Activated CD8-positive, alpha-beta memory T cell treated with anti-CD3 and anti-CD28 coated beads, Interleukin-2, amount 10 ng/mL, durations not matched to agents 7 days and 5 days (primary cell): ENCODE data around the gene CASKIN2. TPM values are rescaled to one million over a fixed set of nuclear protein-coding genes. Genes with fewer than 3 reads are reported as not detected.

Experiments
- ATAC-seq: fragments of 150-1000 bp; cut with Tn5 transposase; one replicate; pipeline ENCODE4 v1.10.0; 2021; ENCODE audit warnings: moderate library complexity
- CTCF ChIA-PET: fragments of 350-600 bp; sonication (Branson Sonifier 250); formaldehyde crosslinking; loops from one replicate; lab custom pipeline; 2021; ENCODE audit warnings: antibody characterized with exemption; lab: Charles Lee
- DNase-seq: peaks from one replicate; pipeline ENCODE4 v3.0.0-alpha.2; 2020
- H3K27ac Mint-ChIP-seq: one replicate; pipeline ENCODE4 v1.8.0; 2021; ENCODE audit warnings: mild to moderate bottlenecking, mixed read lengths
- H3K27me3 Mint-ChIP-seq: one replicate; pipeline ENCODE4 v1.8.0; 2021; ENCODE audit warnings: mixed read lengths
- H3K36me3 Mint-ChIP-seq: one replicate; pipeline ENCODE4 v1.8.0; 2021; ENCODE audit warnings: mild to moderate bottlenecking, mixed read lengths
- H3K4me1 Mint-ChIP-seq: one replicate; pipeline ENCODE4 v1.8.0; 2021; ENCODE audit warnings: mixed read lengths
- H3K4me3 Mint-ChIP-seq: one replicate; pipeline ENCODE4 v1.8.0; 2021; ENCODE audit warnings: mild to moderate bottlenecking, moderate library complexity, mixed read lengths
- H3K9me3 Mint-ChIP-seq: one replicate; pipeline ENCODE4 v1.8.0; 2022; ENCODE audit warnings: low read depth, mixed read lengths
- microRNA-seq: library from miRNA; unstranded; fragments of <30 nt; microRNA quantifications from one replicate; pipeline ENCODE4 v1.2.0, GENCODE V29; 2022
- total RNA-seq, 2 experiments: library from RNA; stranded (reverse); gene quantifications; one replicate each; pipeline ENCODE4 v1.2.3, GENCODE V29; 2021

The CASKIN2 gene
- total RNA-seq, 2 experiments from 2014 or later = 2.3 to 4.5 TPM

- H3K36me3 Mint-ChIP-seq = no peaks in the 10 kb centered on the region
- no peak overlapping the region for H3K27ac Mint-ChIP-seq
- H3K9me3 Mint-ChIP-seq = no peaks in the 10 kb centered on the region
- no peak for DNase-seq
- peaks cover 2% of the 10 kb centered on the region for H3K27me3 Mint-ChIP-seq
- no peak overlapping the region for H3K4me3 Mint-ChIP-seq
- H3K4me1 Mint-ChIP-seq = peaks cover 12% of the 10 kb centered on the region
- ATAC-seq = no peak
- CTCF ChIA-PET = interaction anchor here (0.6 to 1.0 kb wide), 2 partner anchors 35 to 297 kb away, joined by 3 read pairs; no protein-coding TSS in a partner anchor
Observed at GRCh38 chr17:75450270-75450669, 65.1 kb downstream of the CASKIN2 start.

Small RNAs within 50 kb of the gene (microRNA-seq; reads per million reads assigned to microRNA genes)
- 2.1 reads per million for gene MIR6785

Other genes with a start within 250 kb of the CASKIN2 start
- gene MIF4GD, start 244.3 kb downstream of the CASKIN2 start, total RNA-seq = 10 to 100 TPM; 56.9 to 58.5 TPM
- 10 to 100 TPM; 46.3 to 66.4 TPM for gene SLC25A19, start 226.1 kb downstream of the CASKIN2 start, total RNA-seq
- gene GRB2, start 109.9 kb downstream of the CASKIN2 start, total RNA-seq = 100 to 1,000 TPM; 138 to 179 TPM
- 100 to 1,000 TPM in 1 of 2 experiments, 10 to 100 TPM in 1; 83.7 to 106 TPM for gene TMEM94, start 58.9 kb downstream of the CASKIN2 start, total RNA-seq
- 10 to 100 TPM; 92.0 to 97.7 TPM for gene TSEN54, start 991 bp upstream of the CASKIN2 start, total RNA-seq
- 10 to 100 TPM; 15.7 to 30.5 TPM for gene LLGL2, start 10.2 kb upstream of the CASKIN2 start, total RNA-seq
- gene MYO15B, start 72.3 kb upstream of the CASKIN2 start, total RNA-seq = 10 to 100 TPM; 12.4 to 25.6 TPM
- under 1 TPM in 1 of 2 experiments, not detected in 1; 0.15 TPM for gene SMIM5, start 117.9 kb upstream of the CASKIN2 start, total RNA-seq
- gene RECQL5, start 151.6 kb upstream of the CASKIN2 start, total RNA-seq = 10 to 100 TPM; 35.5 to 46.2 TPM
- gene SAP30BP, start 151.8 kb upstream of the CASKIN2 start, total RNA-seq = 100 to 1,000 TPM in 1 of 2 experiments, 10 to 100 TPM in 1; 100.0 to 106 TPM
- 1 to 10 TPM; 1.0 to 1.1 TPM for gene ITGB4, start 205.9 kb upstream of the CASKIN2 start, total RNA-seq
- gene GALK1, start 249.7 kb upstream of the CASKIN2 start, total RNA-seq = 10 to 100 TPM; 46.1 to 53.7 TPM